ENCODE measurements around the gene PRPF6. TPM values are rescaled to one million over a fixed set of nuclear protein-coding genes. Genes with fewer than 3 reads are reported as not detected.

Gene PRPF6
- polyA plus RNA-seq, 2 of the 4 experiments (the other 2 are of a cell fraction): 42.8 to 47.2 TPM

GRCh38 chr20:63968928-63969760 is 11.8 kb upstream of the PRPF6 start:
- Histone ChIP-seq H3K4me1 (peaks cover 18% of the 10 kb centered on the region), H3K4me2 (peak overlapping the region; percentile 86), H3K4me3 (peak overlapping the region; percentile 72), H3K9me3 (no peaks in the 10 kb centered on the region), H3K27ac (peak overlapping the region; percentile 82 to 97)
- ATAC-seq: 0 out of 6 replicates have a peak, but pooled peaks of 1 of the 2 experiments have one; percentile 19
- DNase-seq (ENCODE audit: low read depth in 1 of 2, low spot score in 1 of 2): no peak
- FAIRE-seq: no peak
- ChIA-PET CTCF (interaction anchor here (2.4 kb wide), 1 partner anchor 11 kb away, joined by 10 read pairs; the partner anchor contains the start of gene PRPF6), POLR2A (interaction anchor here (0.6 kb wide), 1 partner anchor 11 kb away, joined by 3 read pairs; the partner anchor contains the start of gene PRPF6)
- TF ChIP-seq E2F6 (IDR thresholded peaks at IDR 0.05; ENCODE audit: borderline replicate concordance, low read depth) (no peak), FOSL2 (IDR thresholded peaks at IDR 0.05) (no peak), FOSL2 (CRISPR knock-in tag; IDR thresholded peaks at IDR 0.05) (peak; percentile 32; the same call in 1 of the 2 replicates), FOXS1 (CRISPR knock-in tag; IDR thresholded peaks at IDR 0.05) (no peak), ESRRA (IDR thresholded peaks at IDR 0.05; ENCODE audit: borderline replicate concordance, low read length) (no peak), POLR2A (IDR thresholded peaks at IDR 0.05; ENCODE audit: low read length) (no peak), HES2 (IDR thresholded peaks at IDR 0.05) (no peak), GATA3 (IDR thresholded peaks at IDR 0.05; ENCODE audit: borderline replicate concordance) (no peak), CHD2 (IDR thresholded peaks at IDR 0.05; ENCODE audit: low read length, partially characterized antibody) (no peak), NPAS2 (CRISPR knock-in tag; IDR thresholded peaks at IDR 0.05; ENCODE audit: borderline replicate concordance) (no peak), ATOH8 (CRISPR knock-in tag; IDR thresholded peaks at IDR 0.05; ENCODE audit: low read depth) (no peak), HOXA7 (CRISPR knock-in tag; IDR thresholded peaks at IDR 0.05) (no peak), JUN (IDR thresholded peaks at IDR 0.05) (peak in 1 of 2 experiments; percentile 59; a peak in 2 of 5 replicates)
- TF ChIP-seq, protein P1, sequence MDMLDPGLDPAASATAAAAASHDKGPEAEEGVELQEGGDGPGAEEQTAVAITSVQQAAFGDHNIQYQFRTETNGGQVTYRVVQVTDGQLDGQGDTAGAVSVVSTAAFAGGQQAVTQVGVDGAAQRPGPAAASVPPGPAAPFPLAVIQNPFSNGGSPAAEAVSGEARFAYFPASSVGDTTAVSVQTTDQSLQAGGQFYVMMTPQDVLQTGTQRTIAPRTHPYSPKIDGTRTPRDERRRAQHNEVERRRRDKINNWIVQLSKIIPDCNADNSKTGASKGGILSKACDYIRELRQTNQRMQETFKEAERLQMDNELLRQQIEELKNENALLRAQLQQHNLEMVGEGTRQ (IDR thresholded peaks at IDR 0.05): no peak
- 22% methylated on average over 22 of the region's 70 CpGs for WGBS (ENCODE audit: missing lambda C conversion rate)

GRCh38 chr20:63969838-63970713 is 10.9 kb upstream of the PRPF6 start, which contains the start of gene ZNF512B:
Gene ZNF512B, minus strand, starts transcription at chr20:63969930. Its CDS starts 1,980 bp downstream, at chr20:63967950.
- Histone ChIP-seq H3K27ac (peak within 1 kb of the TSS; percentile 87 to 97), H3K9me3 (no peaks in the 10 kb centered on the region), H3K4me1 (peaks cover 28% of the 10 kb centered on the region), H3K4me3 (peak within 1 kb of the TSS; percentile 72), H3K4me2 (peak within 1 kb of the TSS; percentile 86)
- ChIA-PET CTCF (no interaction called here), POLR2A (no interaction called here)
- TF ChIP-seq E2F6 (IDR thresholded peaks at IDR 0.05; ENCODE audit: borderline replicate concordance, low read depth): no peak
- TF ChIP-seq, protein P2, sequence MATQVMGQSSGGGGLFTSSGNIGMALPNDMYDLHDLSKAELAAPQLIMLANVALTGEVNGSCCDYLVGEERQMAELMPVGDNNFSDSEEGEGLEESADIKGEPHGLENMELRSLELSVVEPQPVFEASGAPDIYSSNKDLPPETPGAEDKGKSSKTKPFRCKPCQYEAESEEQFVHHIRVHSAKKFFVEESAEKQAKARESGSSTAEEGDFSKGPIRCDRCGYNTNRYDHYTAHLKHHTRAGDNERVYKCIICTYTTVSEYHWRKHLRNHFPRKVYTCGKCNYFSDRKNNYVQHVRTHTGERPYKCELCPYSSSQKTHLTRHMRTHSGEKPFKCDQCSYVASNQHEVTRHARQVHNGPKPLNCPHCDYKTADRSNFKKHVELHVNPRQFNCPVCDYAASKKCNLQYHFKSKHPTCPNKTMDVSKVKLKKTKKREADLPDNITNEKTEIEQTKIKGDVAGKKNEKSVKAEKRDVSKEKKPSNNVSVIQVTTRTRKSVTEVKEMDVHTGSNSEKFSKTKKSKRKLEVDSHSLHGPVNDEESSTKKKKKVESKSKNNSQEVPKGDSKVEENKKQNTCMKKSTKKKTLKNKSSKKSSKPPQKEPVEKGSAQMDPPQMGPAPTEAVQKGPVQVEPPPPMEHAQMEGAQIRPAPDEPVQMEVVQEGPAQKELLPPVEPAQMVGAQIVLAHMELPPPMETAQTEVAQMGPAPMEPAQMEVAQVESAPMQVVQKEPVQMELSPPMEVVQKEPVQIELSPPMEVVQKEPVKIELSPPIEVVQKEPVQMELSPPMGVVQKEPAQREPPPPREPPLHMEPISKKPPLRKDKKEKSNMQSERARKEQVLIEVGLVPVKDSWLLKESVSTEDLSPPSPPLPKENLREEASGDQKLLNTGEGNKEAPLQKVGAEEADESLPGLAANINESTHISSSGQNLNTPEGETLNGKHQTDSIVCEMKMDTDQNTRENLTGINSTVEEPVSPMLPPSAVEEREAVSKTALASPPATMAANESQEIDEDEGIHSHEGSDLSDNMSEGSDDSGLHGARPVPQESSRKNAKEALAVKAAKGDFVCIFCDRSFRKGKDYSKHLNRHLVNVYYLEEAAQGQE (IDR thresholded peaks at IDR 0.05): no peak
- TF ChIP-seq ZSCAN20 (CRISPR knock-in tag; IDR thresholded peaks at IDR 0.05): no peak
- TF ChIP-seq MAX (IDR thresholded peaks at IDR 0.05): 0 out of 2 replicates have a peak, but pooled peaks have one; percentile 33
- no peak for TF ChIP-seq NFE2L2 (conservative IDR thresholded peaks at IDR 0.05; ENCODE audit: low read length)
- no peak for TF ChIP-seq SMC3 (IDR thresholded peaks at IDR 0.05)
- TF ChIP-seq CHD2 (IDR thresholded peaks at IDR 0.05; ENCODE audit: low read length, partially characterized antibody): peak; percentile 84
- TF ChIP-seq ESRRA (IDR thresholded peaks at IDR 0.05; ENCODE audit: borderline replicate concordance, low read length): no peak
- peak in 1 of 2 experiments; percentile 31; a peak in 2 of 5 replicates for TF ChIP-seq JUN (IDR thresholded peaks at IDR 0.05)
- TF ChIP-seq MAZ (IDR thresholded peaks at IDR 0.05; ENCODE audit: borderline replicate concordance, low read depth, low read length): peak; percentile 50; the same call in 1 of the 2 replicates
- peak; percentile 59 to 67 for DNase-seq (ENCODE audit: low read depth in 1 of 2, low spot score in 1 of 2)
- FAIRE-seq: no peak
- WGBS (ENCODE audit: missing lambda C conversion rate): 24% methylated on average over 4 of the region's 73 CpGs
- peak; percentile 7 to 26; a peak in 3 of 6 replicates for ATAC-seq
